HepG2 (cell line): ENCODE measurements around the gene FRMD8. TPM values are rescaled to one million over a fixed set of nuclear protein-coding genes. Genes with fewer than 3 reads are reported as not detected.

Experiments
- ATAC-seq: fragments of 200-7000 bp; cut with Tn5 transposase; 3 replicates; pipeline ENCODE4 v1.9.1; 2020; ENCODE audit warnings: mild to moderate bottlenecking, moderate library complexity
- BruUV-seq: library from RNA; stranded (reverse); fragments of 400-500 nt; replicated peaks from 2 replicates; lab custom pipeline; 2021; lab: Mats Ljungman, UMichigan
- CTCF ChIA-PET: fragments of 300-600 bp; formaldehyde crosslinking; extraction: SDS; loops from one replicate; lab custom pipeline; 2021; ENCODE audit warnings: low total read pairs, inconsistent platforms, low intra/inter-chr PET ratio; lab: Yijun Ruan, JAX
- POLR2A ChIA-PET: fragments of 350-600 bp; sonication (Branson Sonifier 250); formaldehyde crosslinking; loops from one replicate; lab custom pipeline; 2020; ENCODE audit warnings: antibody characterized with exemption, inconsistent platforms; lab: Yijun Ruan, JAX
- DNase-seq: peaks from one replicate; pipeline ENCODE4 v3.0.0-alpha.2; 2015; ENCODE audit warnings: low spot score
- FAIRE-seq: peaks from 3 replicates; lab custom pipeline; 2011; peaks lifted over from hg19 to GRCh38; lab: Jason Lieb, UNC
- H2AFZ ChIP-seq: one replicate; pipeline ENCODE4 v1.6.1; 2011; ENCODE audit warnings: low read length, inconsistent platforms
- H3K27ac ChIP-seq: fragments of 300-600 bp; 3 replicates; pipeline ENCODE4 v1.8.0; 2011; ENCODE audit warnings: mixed run types, mild to moderate bottlenecking, mixed read lengths, low read length, inconsistent platforms; ENCODE audit not compliant: insufficient read depth; ENCODE audit errors: extremely low read length
- H3K27me3 ChIP-seq, 2 experiments: fragments of 200-600 bp in 1 of 2; 2 replicates in 1 of 2; 3 replicates in 1 of 2; pipeline versions ENCODE4 v1.6.0 to v1.8.0; 2011; ENCODE audit warnings: low read length in 2 of 2, mild to moderate bottlenecking in 2 of 2, moderate library complexity in 2 of 2, inconsistent platforms in 1 of 2; ENCODE audit not compliant: insufficient read depth in 2 of 2, control insufficient read depth in 1 of 2
- H3K36me3 ChIP-seq, 2 experiments: fragments of 200-600 bp in 1 of 2; replicated peaks in 1 of 2; 2 replicates in 1 of 2; 3 replicates in 1 of 2; pipeline versions ENCODE4 v1.5.1 to v1.8.0; 2011; ENCODE audit warnings: low read length in 2 of 2, inconsistent platforms in 1 of 2; ENCODE audit not compliant: insufficient read depth in 2 of 2, control insufficient read depth in 1 of 2
- H3K4me1 ChIP-seq: 2 replicates; pipeline ENCODE4 v1.5.1; 2012; ENCODE audit warnings: low read length, inconsistent platforms; ENCODE audit not compliant: insufficient read depth
- H3K4me2 ChIP-seq: 2 replicates; pipeline ENCODE4 v1.6.0; 2011; ENCODE audit warnings: low read depth, low read length, inconsistent platforms
- H3K4me3 ChIP-seq, 3 experiments: fragments of 200-600 bp in 1 of 3; sonication (generic), shearing (Covaris generic) in 1 of 3; replicated peaks in 1 of 3; 2 replicates each; pipeline ENCODE4 v1.5.1; 2011 to 2016; ENCODE audit warnings: low read length in 3 of 3, inconsistent platforms in 2 of 3, low read depth in 2 of 3, mild to moderate bottlenecking in 2 of 3, control low read depth in 1 of 3, mixed read lengths in 1 of 3; ENCODE audit not compliant: insufficient read depth in 1 of 3
- H3K79me2 ChIP-seq: one replicate; pipeline ENCODE4 v1.6.1; 2011; ENCODE audit warnings: low read length, inconsistent platforms; ENCODE audit not compliant: insufficient read depth
- H3K9ac ChIP-seq: 2 replicates; pipeline ENCODE4 v1.6.0; 2011; ENCODE audit warnings: mild to moderate bottlenecking, low read depth, low read length, inconsistent platforms; ENCODE audit not compliant: insufficient read depth
- H3K9me3 ChIP-seq: 2 replicates; pipeline ENCODE4 v1.5.1; 2012; ENCODE audit warnings: mild to moderate bottlenecking, low read length
- H4K20me1 ChIP-seq: 2 replicates; pipeline ENCODE4 v1.6.0; 2011; ENCODE audit warnings: inconsistent platforms, mild to moderate bottlenecking, low read length, moderate library complexity; ENCODE audit not compliant: insufficient read depth
- AGO2 ChIP-seq: fragments of 200-400 bp; formaldehyde crosslinking; optimal IDR thresholded peaks from 2 replicates; pipeline ENCODE3; 2017; ENCODE audit warnings: mild to moderate bottlenecking, low read depth, low read length, moderate library complexity
- POLR2A ChIP-seq, 2 experiments: IDR thresholded peaks; 2 replicates each; pipeline ENCODE4 v1.6.1; 2011; ENCODE audit warnings: low read depth in 2 of 2, low read length in 2 of 2, mild to moderate bottlenecking in 1 of 2, moderate library complexity in 1 of 2; ENCODE audit not compliant: insufficient read depth in 1 of 2
- RBM22 ChIP-seq: fragments of 200-400 bp; formaldehyde crosslinking; optimal IDR thresholded peaks from 2 replicates; pipeline ENCODE3; 2017; ENCODE audit warnings: mild to moderate bottlenecking, low read length, moderate library complexity
- ZNF468 ChIP-seq: sonication (generic); formaldehyde crosslinking; IDR thresholded peaks from 2 replicates; pipeline ENCODE4 v1.8.0; 2022; ENCODE audit warnings: mild to moderate bottlenecking, moderate library complexity, missing genetic modification reagents
- WGBS: methylation state at CpG from one replicate; pipeline ENCODE4 v1.1.6; 2017; ENCODE audit warnings: low lambda C conversion rate; 5-methylcytosine and 5-hydroxymethylcytosine counted together
- in situ Hi-C: cut with HindIII; loops from 2 replicates; pipeline ENCODE4 v1.10.0; 2017; ENCODE audit warnings: low pct_unique_long_range_greater_than_20kb; ENCODE audit not compliant: extremely low pct_ligation_motif_present
- intact Hi-C: fragments of 100-400 bp; cut with micrococcal nuclease; formaldehyde crosslinking; loops from one replicate; pipeline ENCODE4 v1.10.0; 2022; ENCODE audit not compliant: unreplicated experiment
- polyA plus RNA-seq, 8 experiments: library from polyadenylated mRNA; depleted of rRNA in 3 of 8; stranded (reverse) in 7 of 8; unstranded in 1 of 8; fragments of >200 nt; fragmentation: Illumina TruSeq in 4 of 8; extraction: Trizol in 4 of 8; gene quantifications; 2 replicates each; pipeline versions ENCODE4 v1.2.1 to v1.2.3, GENCODE V29; 2011 to 2016; ENCODE audit warnings: low read depth in 4 of 8, missing spikeins in 1 of 8, mixed read lengths in 1 of 8; ENCODE audit not compliant: insufficient read depth in 1 of 8
- total RNA-seq, 5 experiments: library from RNA; depleted of rRNA; stranded (reverse); fragments of >200 nt; fragmentation: Illumina TruSeq; extraction: Trizol; gene quantifications; 2 replicates each; pipeline ENCODE4 v1.2.3, GENCODE V29; 2016; ENCODE audit warnings: low read depth in 1 of 5
- TF ChIP-seq, protein P1 (sequence below), 2 experiments: IDR thresholded peaks; 2 replicates each; pipeline ENCODE4 v1.6.1; 2011 to 2012; ENCODE audit warnings: low read length in 2 of 2, borderline replicate concordance in 1 of 2, low read depth in 1 of 2, mild to moderate bottlenecking in 1 of 2, moderate library complexity in 1 of 2

The FRMD8 gene
- total and polyA plus RNA-seq, 2 of the 13 experiments (the other 11 are each of a cell fraction or from before 2014, with no cell fraction given) = 5.8 to 20.6 TPM

DNA sequence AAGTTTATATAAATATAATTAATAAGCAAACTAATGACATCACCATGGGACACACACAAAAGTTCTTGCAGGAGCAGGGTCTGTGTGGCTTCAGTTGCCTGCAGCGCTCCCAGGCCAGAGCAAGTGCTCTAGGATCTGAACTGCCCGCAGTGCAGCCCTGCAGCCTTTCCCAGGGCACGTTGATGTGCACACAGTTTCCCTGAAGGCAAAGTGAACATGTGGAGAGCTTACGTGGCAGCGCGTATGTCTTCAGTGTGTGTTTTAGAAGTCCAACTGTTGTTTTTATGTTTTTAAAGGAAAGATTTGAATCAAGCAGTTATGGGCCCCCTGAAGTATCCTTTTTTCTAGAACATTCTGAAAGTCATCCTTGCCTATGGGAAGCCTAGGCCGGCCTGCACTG, 33.1 kb upstream of the FRMD8 start:
- H3K27ac ChIP-seq = no peak overlapping the region
- POLR2A ChIA-PET = interaction anchor here (1.0 to 1.3 kb wide), 3 partner anchors 20 to 231 kb away, joined by 3 to 12 read pairs (median 5); partner anchors contain the start of genes DPF2, FAU, MRPL49 and SCYL1
- ATAC-seq = no peak

More for the DNA sequence above, 33.1 kb upstream of the FRMD8 start:
- TF ChIP-seq RBM22 = peak; percentile 15
- 0 out of 4 replicates have a peak, but pooled peaks of 1 of the 2 experiments have one; percentile 25 for TF ChIP-seq POLR2A (IDR thresholded peaks at IDR 0.05; ENCODE audit: insufficient read depth in 1 of 2, low read depth in 2 of 2, low read length in 2 of 2)
- TF ChIP-seq ZNF468 = no peak
- TF ChIP-seq, protein P1, sequence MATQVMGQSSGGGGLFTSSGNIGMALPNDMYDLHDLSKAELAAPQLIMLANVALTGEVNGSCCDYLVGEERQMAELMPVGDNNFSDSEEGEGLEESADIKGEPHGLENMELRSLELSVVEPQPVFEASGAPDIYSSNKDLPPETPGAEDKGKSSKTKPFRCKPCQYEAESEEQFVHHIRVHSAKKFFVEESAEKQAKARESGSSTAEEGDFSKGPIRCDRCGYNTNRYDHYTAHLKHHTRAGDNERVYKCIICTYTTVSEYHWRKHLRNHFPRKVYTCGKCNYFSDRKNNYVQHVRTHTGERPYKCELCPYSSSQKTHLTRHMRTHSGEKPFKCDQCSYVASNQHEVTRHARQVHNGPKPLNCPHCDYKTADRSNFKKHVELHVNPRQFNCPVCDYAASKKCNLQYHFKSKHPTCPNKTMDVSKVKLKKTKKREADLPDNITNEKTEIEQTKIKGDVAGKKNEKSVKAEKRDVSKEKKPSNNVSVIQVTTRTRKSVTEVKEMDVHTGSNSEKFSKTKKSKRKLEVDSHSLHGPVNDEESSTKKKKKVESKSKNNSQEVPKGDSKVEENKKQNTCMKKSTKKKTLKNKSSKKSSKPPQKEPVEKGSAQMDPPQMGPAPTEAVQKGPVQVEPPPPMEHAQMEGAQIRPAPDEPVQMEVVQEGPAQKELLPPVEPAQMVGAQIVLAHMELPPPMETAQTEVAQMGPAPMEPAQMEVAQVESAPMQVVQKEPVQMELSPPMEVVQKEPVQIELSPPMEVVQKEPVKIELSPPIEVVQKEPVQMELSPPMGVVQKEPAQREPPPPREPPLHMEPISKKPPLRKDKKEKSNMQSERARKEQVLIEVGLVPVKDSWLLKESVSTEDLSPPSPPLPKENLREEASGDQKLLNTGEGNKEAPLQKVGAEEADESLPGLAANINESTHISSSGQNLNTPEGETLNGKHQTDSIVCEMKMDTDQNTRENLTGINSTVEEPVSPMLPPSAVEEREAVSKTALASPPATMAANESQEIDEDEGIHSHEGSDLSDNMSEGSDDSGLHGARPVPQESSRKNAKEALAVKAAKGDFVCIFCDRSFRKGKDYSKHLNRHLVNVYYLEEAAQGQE (IDR thresholded peaks at IDR 0.05; ENCODE audit: borderline replicate concordance in 1 of 2, low read depth in 1 of 2, low read length in 2 of 2) = no peak
- peak; percentile 1 for TF ChIP-seq AGO2
- no peak for FAIRE-seq
- Histone ChIP-seq H3K4me2 (no peak overlapping the region), H3K4me3 (no peak overlapping the region), H3K79me2 (no peaks in the 10 kb centered on the region), H3K27me3 (no peaks in the 10 kb centered on the region), H3K9me3 (no peaks in the 10 kb centered on the region), H2AFZ (no peak overlapping the region), H3K4me1 (peaks cover 32% of the 10 kb centered on the region), H4K20me1 (no peaks in the 10 kb centered on the region), H3K9ac (no peak overlapping the region), H3K36me3 (peaks cover 13 to 28% of the 10 kb centered on the region in 2 experiments; a peak in 3 of 5 replicates)
- no TSS peak for BruUV-seq
- in situ Hi-C loops (no loop called here), intact Hi-C loops (no loop called here)
- DNase-seq = no peak
- WGBS = 98% methylated on average over 6 of the region's 7 CpGs
- CTCF ChIA-PET = no interaction called here
